Hypothalamus (tissue), 51 donors: Measurements from ENCODE around the gene LIPG.
"Not testable (repeated sequence)": the region's sequence is repeated elsewhere in the genome, so short reads cannot be mapped to it uniquely, and the experiment has no call there.

Experiments used
- DNase-seq, 51 donors: peaks; one replicate each; lab custom pipeline; 2025; lab: John Stamatoyannopoulos, UW

LIPG gene

GRCh38 chr18:49561289-49562193, at the start of gene LIPG:
TSS of gene LIPG (plus strand) at chr18:49562057. CDS start at chr18:49562309, 252 bp downstream.
- DNase-seq, result peak in 21 of 51 donors; percentile 3 to 46 (median 24)

- DNase-seq, result not testable (repeated sequence)
Observed at GRCh38 chr18:49512876-49513275, 49.0 kb upstream of the LIPG start.

GRCh38 chr18:49514577-49514976, 47.3 kb upstream of the LIPG start:
- no peak for DNase-seq

DNA sequence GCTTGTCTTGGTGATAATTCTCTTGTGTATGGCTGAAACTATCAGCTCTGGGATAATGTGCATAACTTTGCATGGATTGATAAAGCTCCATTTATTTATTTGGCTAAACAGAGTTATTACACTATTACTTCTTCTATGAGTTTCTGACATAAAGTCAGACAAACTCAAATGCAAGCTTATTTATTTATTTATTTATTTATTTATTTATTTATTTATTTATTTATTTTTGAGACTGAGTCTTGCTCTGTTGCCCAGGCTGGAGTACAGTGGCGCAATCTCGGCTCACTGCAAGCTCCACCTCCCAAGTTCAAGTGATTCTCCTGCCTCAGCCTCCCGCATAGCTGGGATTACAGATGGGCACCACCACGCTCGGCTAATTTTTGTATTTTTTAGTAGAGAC, 46.9 kb upstream of the LIPG start:
- DNase-seq, result not testable (repeated sequence)

GRCh38 chr18:49515516-49515915, 46.3 kb upstream of the LIPG start:
- DNase-seq, result no peak

- DNase-seq, result no peak
Observed at GRCh38 chr18:49517483-49517882, 44.4 kb upstream of the LIPG start.

DNA sequence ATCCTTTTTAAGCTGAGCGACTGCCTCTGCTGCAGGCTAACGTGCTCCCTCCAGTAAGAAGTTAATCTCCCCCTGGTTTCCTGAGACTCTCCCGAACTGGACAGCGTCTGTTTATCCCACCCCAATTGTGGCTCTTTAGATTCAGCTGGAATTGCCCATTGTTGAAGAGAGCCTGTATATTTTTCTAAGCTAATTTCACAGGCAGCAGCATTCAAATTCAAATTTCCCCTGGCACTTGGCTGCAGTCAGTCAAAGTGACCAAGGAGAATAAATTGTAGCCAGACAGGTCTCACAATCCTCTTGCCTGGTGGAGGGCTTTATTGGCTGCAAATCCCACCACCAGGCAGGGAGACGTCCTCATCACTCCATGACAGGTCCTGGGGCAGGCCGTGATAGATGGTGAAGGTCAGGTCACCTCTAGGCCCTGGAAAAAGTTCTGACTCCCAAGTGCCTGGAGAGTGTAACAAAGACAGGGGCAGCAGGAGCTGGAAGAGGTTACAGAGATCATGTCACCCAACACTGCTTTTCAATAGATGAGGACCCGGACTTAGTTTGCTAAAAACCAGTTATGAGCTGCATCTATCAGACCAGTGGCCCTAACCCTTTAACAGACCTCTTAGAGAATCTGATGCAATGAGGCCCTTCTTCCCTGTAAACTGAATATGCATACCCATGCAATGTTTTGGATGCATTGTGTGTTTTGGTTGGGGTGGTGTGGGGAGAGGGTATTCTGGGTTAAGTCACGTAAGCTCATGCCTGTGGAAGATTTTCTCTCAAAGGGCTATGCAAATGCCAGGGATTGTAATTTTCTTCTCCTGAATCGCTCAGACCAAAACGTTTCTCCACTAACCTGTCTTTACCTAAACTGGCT, 42.5 kb upstream of the LIPG start:
- DNase-seq, result peak in 1 of 51 donors; percentile 5

DNA sequence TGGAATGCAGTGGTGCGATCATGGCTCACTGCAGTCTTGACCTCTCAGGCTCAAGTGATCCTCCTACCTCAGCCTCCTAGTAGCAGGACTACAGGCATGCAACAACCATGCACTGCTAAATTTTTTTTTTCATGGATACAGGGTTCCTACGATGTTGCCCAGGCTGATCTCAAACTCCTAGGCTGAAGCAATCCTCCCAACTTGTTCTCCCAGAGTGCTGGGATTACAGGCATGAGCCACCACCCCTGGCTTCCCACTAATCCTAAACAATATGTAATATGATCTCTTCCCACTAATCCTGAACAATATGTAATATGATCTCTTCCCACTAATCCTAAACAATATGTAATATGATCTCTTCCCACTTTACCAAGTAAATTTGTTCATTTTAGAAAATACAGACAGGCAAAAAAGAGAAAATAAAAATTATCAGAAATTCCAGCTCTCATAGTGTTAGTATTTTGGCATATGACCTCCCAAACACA, 41.2 kb upstream of the LIPG start:
- DNase-seq, result no peak

DNA sequence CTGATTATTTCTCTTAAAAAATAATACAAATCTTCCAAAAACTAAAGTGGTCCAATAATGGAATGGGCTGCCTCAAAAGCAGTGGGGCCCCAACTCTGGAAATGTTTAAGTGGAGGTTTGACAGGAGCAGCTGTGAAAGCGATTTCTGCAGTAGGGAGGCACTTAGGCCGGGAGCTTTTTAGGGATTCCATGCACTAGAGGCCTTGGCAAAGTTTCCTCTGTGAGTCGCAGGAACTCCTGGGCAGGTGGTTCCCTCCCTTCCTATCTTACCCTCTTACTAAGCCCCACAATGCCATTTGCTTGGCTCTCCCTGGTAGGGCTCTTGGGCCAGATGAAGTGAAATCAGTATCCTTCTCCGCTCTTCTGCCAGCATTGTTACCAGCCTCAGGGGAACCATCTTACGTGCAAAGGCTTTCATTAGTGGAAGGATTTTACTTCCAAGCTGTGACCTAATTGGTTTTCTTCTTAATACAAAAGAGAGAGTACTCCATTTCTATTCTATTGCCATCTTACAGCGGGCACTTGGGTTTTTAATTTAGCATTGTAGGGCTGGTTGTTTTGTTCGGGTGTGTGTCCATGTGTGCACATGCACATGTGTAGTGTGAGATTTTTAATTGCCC, 40.5 kb upstream of the LIPG start:
- DNase-seq, result no peak

DNA sequence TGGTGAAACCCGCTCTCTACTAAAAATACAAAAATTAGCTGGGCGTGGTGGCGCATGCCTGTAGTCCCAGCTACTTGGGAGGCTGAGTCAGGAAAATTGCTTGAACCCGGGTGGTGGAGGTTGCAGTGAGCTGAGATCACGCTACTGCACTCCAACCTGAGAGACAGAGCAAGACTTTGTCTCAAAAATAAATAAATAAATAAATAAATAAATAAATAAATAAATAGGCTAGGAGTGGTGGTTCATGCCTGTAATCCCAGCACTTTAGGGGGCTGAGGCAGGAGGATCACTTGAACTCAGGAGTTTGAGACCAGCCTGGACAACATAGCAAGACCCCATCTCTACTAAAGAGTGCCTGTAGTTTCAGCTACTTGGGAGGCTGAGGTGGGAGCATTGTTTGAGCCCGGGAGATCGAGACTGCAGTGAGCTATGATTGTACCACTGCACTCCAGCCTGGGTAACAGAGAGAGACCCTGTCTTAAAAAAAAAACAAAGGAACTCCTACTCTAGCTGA, 38.2 kb upstream of the LIPG start:
- not testable (repeated sequence) for DNase-seq

DNA sequence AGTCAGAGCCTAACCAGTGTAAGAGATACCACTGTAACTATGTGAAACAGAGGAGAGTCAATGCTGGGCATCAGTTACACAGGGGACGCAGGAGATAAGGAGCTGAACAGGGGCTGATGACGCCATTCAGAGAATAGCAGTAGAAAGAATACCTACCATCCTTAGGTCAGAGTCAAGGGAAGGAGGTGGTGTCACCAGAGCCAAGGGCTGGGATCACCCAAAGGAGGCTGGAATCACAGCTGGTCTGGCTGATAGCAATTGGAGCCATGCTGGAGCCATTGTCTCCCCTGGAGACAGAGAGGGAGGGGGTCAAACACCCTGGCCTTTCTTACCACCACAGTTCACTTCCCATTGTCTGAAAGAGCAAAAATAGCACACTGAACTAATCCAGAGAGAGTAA, 37.5 kb upstream of the LIPG start:
- no peak for DNase-seq

DNA sequence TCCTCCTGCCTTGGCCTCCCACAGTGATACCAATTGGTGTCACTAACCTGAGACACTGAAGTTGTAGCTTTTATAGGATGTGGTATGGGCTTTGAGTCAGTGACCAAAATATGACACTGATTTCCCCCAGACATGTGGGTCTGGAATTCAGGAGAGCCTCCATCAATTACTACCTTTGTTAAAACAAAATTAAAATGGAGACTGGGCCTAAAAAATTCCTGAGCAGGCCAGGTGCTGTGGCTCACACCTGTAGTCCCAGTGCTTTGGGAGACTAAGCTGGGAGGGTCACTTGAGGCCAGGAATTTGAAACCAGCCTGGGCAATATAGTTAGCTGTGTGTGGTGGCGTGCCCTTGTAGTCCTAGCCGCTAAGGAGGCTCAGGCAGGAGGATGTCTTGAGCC, 36.9 kb upstream of the LIPG start:
- no peak for DNase-seq

- no peak for DNase-seq
Observed at GRCh38 chr18:49525981-49526380, 35.9 kb upstream of the LIPG start.

GRCh38 chr18:49527631-49528327, 34.1 kb upstream of the LIPG start:
- no peak for DNase-seq

GRCh38 chr18:49529596-49529995, 32.3 kb upstream of the LIPG start:
- DNase-seq, result no peak

GRCh38 chr18:49531678-49532153, 30.1 kb upstream of the LIPG start:
- no peak for DNase-seq

DNA sequence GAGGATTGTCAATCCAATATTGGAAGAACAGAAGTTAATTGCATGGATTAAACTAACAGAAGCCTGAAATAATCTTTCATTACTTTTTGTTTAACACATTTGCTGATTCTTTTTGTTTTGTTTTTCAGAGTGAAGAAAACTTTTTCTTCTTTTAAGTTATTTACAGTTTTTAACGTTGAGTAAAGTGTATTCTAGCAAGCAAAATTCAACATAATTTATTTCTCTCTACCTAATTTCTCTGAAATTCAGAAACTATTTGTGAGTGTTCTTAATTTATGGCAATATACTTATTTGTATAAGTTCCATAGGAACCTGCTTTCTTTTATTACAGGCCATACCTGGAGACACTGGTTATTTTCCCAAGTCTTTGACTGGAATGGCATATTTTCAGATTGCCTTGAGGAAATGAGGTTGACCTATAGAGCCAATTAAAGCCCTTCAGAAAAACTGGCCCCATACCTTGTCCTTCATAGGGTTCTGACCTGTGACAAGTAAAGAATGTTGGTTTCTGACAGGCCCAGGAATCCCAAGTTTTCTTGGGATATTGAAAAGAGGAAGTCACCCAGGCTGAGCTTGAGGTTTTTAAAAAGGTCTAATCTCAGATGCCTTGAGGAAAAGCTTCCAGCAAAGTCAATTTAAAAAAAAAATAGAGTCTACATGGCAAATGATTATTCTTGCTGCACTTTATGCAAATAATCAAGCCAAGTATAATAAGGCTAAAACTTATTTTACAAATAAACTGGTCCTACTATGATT, 26.8 kb upstream of the LIPG start:
- no peak for DNase-seq

- no peak for DNase-seq
Observed at GRCh38 chr18:49537232-49537896, 24.5 kb upstream of the LIPG start.

DNA sequence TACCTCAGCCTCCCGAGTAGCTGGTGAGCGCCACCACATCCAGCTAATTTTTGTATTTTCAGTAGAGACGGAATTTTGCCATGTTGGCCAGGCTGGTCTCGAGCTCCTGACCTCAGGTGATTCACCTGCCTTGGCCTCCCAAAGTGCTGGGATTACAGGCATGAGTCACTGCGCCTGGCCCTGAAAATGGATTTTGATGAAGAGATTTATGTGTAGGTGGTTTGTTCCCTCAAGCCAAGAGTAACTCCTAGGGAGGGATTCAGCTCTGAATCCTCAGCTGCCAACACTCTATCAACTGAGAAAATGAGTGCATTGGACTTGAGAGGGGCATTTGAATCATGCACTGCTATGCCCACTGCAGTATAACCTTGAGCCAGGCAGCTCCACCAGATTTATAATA, 17.5 kb upstream of the LIPG start:
- DNase-seq, result no peak
